GM12801 (cell line): ENCODE data around the gene MYO10.

Experiments used
- CTCF ChIP-seq: IDR thresholded peaks from one replicate; pipeline ENCODE4 v1.5.1; 2011; ENCODE audit warnings: control low read depth; ENCODE audit not compliant: insufficient read length; ENCODE audit errors: extremely low read depth

MYO10 gene

GRCh38 chr5:16884595-16884994 is 51.5 kb downstream of the MYO10 start:
- TF ChIP-seq CTCF, result no peak

GRCh38 chr5:16883806-16884205 is 52.3 kb downstream of the MYO10 start:
- no peak for TF ChIP-seq CTCF

- no peak for TF ChIP-seq CTCF
These were observed 52.9 kb downstream of the MYO10 start for GRCh38 chr5:16883176-16883575.

- TF ChIP-seq CTCF, result no peak
These were observed 54.8 kb downstream of the MYO10 start for GRCh38 chr5:16881251-16881650.

- TF ChIP-seq CTCF, result no peak
These were observed 55.5 kb downstream of the MYO10 start for GRCh38 chr5:16880547-16880946.

- TF ChIP-seq CTCF, result no peak
These were observed 56.4 kb downstream of the MYO10 start for GRCh38 chr5:16879650-16880049.

- TF ChIP-seq CTCF, result no peak
These were observed 56.9 kb downstream of the MYO10 start for GRCh38 chr5:16879191-16879590.
